ENCODE measurements around the gene PNPLA7. TPM values are rescaled to one million over a fixed set of nuclear protein-coding genes. Genes with fewer than 3 reads are reported as not detected.
"Not testable (repeated sequence)": the region's sequence is repeated elsewhere in the genome, so short reads cannot be mapped to it uniquely, and the experiment has no call there.

Gene PNPLA7
- total RNA-seq, 1 experiment from 2014 or later = 0.29 TPM

- in situ Hi-C loops (cut with HindIII; ENCODE audit: low pct_unique_long_range_greater_than_20kb, low sequenced_read_pairs) = no loop called here
- DNase-seq (ENCODE audit: low read depth, low spot score) = no peak
Observed at GRCh38 chr9:137452761-137453642, 97.2 kb downstream of the PNPLA7 start.

- in situ Hi-C loops (cut with HindIII; ENCODE audit: low pct_unique_long_range_greater_than_20kb, low sequenced_read_pairs) = no loop called here
- DNase-seq (ENCODE audit: low read depth, low spot score) = no peak
Observed at GRCh38 chr9:137452006-137452760, 98.0 kb downstream of the PNPLA7 start.

GRCh38 chr9:137451264-137452005 lies 98.8 kb downstream of the PNPLA7 start:
- DNase-seq (ENCODE audit: low read depth, low spot score); in situ Hi-C loops (cut with HindIII; ENCODE audit: low pct_unique_long_range_greater_than_20kb, low sequenced_read_pairs): not testable (repeated sequence)

- DNase-seq (ENCODE audit: low read depth, low spot score); in situ Hi-C loops (cut with HindIII; ENCODE audit: low pct_unique_long_range_greater_than_20kb, low sequenced_read_pairs): not testable (repeated sequence)
Observed at GRCh38 chr9:137450539-137451222, 99.5 kb downstream of the PNPLA7 start.

GRCh38 chr9:137449931-137450538 lies 100.2 kb downstream of the PNPLA7 start:
- no peak for DNase-seq (ENCODE audit: low read depth, low spot score)
- in situ Hi-C loops (cut with HindIII; ENCODE audit: low pct_unique_long_range_greater_than_20kb, low sequenced_read_pairs) = no loop called here

- in situ Hi-C loops (cut with HindIII; ENCODE audit: low pct_unique_long_range_greater_than_20kb, low sequenced_read_pairs) = no loop called here
- DNase-seq (ENCODE audit: low read depth, low spot score) = no peak
Observed at GRCh38 chr9:137449081-137449844, 100.9 kb downstream of the PNPLA7 start.

- no peak for DNase-seq (ENCODE audit: low read depth, low spot score)
- in situ Hi-C loops (cut with HindIII; ENCODE audit: low pct_unique_long_range_greater_than_20kb, low sequenced_read_pairs) = no loop called here
Observed at GRCh38 chr9:137448602-137448962, 101.6 kb downstream of the PNPLA7 start.

GRCh38 chr9:137447722-137448601 lies 102.2 kb downstream of the PNPLA7 start:
- in situ Hi-C loops (cut with HindIII; ENCODE audit: low pct_unique_long_range_greater_than_20kb, low sequenced_read_pairs) = no loop called here
- no peak for DNase-seq (ENCODE audit: low read depth, low spot score)

- in situ Hi-C loops (cut with HindIII; ENCODE audit: low pct_unique_long_range_greater_than_20kb, low sequenced_read_pairs) = no loop called here
- no peak for DNase-seq (ENCODE audit: low read depth, low spot score)
Observed at GRCh38 chr9:137446851-137447471, 103.2 kb downstream of the PNPLA7 start.

GRCh38 chr9:137445930-137446431 lies 104.2 kb downstream of the PNPLA7 start:
- no peak for DNase-seq (ENCODE audit: low read depth, low spot score)
- in situ Hi-C loops (cut with HindIII; ENCODE audit: low pct_unique_long_range_greater_than_20kb, low sequenced_read_pairs) = no loop called here

GRCh38 chr9:137445275-137445807 lies 104.9 kb downstream of the PNPLA7 start:
- in situ Hi-C loops (cut with HindIII; ENCODE audit: low pct_unique_long_range_greater_than_20kb, low sequenced_read_pairs) = no loop called here
- peak; percentile 76 for DNase-seq (ENCODE audit: low read depth, low spot score)

- DNase-seq (ENCODE audit: low read depth, low spot score) = no peak
- in situ Hi-C loops (cut with HindIII; ENCODE audit: low pct_unique_long_range_greater_than_20kb, low sequenced_read_pairs) = no loop called here
Observed at GRCh38 chr9:137444106-137444790, 106.0 kb downstream of the PNPLA7 start.

GRCh38 chr9:137441935-137442321 lies 108.3 kb downstream of the PNPLA7 start:
- no peak for DNase-seq (ENCODE audit: low read depth, low spot score)
- in situ Hi-C loops (cut with HindIII; ENCODE audit: low pct_unique_long_range_greater_than_20kb, low sequenced_read_pairs) = no loop called here

- in situ Hi-C loops (cut with HindIII; ENCODE audit: low pct_unique_long_range_greater_than_20kb, low sequenced_read_pairs) = no loop called here
- peak; percentile 50 for DNase-seq (ENCODE audit: low read depth, low spot score)
Observed at GRCh38 chr9:137441289-137441934, 108.8 kb downstream of the PNPLA7 start, which contains the start of gene ENTPD8. TSS of gene ENTPD8 (minus strand) at chr9:137441357. CDS start at chr9:137438285, 3,072 bp downstream.
